HG02870 (cell line): Measurements from ENCODE around the gene SECISBP2.

Source experiments
- ATAC-seq: cut with Tn5 transposase; IDR thresholded peaks from one replicate; pipeline ENCODE4 v1.9.1; 2021; ENCODE audit warnings: mild to moderate bottlenecking, moderate library complexity; ENCODE audit not compliant: unreplicated experiment

The SECISBP2 gene

GRCh38 chr9:89398621-89399020 is 80.3 kb downstream of the SECISBP2 start:
- ATAC-seq = no peak

GRCh38 chr9:89400403-89401116 is 82.3 kb downstream of the SECISBP2 start:
- peak; percentile 72 for ATAC-seq

DNA sequence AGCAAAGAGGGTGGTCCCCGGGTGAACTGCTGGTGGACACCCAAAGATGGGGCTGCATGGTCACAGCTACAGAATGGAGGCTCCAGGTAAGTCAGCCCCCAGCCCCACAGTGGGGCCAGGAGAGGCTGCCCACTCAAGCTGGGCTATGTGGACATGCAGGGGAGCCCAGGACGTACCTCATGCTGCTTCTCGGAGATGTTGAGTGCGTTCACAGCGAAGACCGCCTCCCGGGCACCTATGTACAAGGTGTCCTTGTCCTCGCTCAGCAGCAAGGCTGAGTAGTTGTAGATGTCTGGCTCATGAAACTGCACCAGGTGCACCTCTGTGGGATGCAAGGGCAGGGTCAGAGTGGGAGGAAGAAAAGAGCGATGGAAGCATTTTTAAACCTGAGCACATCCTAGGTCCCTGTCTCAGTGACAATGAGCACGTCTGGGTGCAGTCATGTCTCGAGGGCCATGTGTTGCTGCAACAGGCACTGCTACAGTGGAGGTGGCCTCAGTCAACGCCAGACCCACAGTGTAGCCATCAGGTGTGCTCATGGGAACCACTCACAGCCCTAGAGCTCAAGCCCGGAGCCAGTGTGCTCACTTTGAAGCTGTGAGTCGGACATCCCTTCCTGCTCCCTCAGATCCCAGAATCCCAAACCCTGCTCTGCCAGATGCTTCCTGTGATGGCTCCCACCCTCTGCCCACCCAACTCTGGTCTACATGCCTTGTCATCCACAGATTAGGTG is 84.6 kb downstream of the SECISBP2 start:
- ATAC-seq = no peak

DNA sequence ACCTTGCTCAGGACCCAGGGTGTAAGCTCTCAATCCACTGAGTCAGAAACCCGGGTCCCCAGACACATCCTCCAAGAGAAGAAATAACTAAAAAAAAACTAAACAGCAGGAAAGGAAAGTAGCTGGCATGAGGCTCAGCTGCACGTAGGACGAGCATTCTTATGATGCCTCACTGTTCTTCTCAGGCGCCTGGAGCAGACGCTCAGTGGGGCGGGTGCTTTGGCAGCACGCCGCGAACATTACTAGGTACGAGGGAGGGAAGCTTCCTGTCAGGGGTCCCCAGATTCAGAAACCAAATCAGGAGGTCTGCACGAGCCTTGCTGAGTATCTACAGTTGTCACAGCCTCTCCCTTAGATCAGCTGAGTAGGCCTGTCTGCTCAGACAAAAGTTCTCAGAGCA is 85.8 kb downstream of the SECISBP2 start:
- no peak for ATAC-seq

DNA sequence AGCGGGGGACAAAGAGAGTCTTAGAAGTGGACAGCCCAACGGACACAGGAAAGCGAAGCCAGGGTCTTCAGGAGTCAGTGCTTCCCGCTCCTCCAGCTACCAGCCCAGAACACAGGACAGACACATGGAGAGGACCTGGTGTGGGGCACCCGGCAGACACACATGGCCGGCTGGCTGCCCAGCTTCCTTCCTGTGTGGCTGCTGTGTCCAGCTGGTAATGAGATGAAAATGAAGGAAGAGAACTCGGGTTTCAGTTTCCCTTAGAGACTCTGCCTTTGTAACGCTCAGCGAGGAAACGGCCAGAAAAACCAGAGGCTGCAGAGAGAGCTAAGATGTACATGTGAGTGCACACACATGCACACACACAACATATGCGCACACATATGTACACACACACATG is 87.5 kb downstream of the SECISBP2 start:
- peak; percentile 55 for ATAC-seq

DNA sequence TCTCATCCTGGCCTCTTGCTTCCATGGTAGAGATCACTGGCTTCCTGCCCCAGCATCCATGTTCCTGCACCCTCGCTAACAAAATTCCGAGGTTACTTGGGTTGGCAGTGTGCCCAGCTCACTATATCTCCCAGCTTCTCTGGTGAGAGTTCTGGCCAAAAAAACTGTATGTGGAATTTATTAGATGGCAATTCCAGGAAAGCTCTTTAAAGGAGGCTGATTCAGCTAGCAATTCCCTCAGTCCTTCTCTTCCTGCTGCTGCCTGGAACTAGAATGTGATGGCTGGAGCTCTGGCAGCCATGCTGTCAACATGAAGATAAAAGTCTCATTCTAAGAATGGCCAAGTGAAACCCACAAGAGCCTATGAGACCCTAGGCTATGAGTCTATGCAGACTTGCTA is 88.8 kb downstream of the SECISBP2 start:
- no peak for ATAC-seq

DNA sequence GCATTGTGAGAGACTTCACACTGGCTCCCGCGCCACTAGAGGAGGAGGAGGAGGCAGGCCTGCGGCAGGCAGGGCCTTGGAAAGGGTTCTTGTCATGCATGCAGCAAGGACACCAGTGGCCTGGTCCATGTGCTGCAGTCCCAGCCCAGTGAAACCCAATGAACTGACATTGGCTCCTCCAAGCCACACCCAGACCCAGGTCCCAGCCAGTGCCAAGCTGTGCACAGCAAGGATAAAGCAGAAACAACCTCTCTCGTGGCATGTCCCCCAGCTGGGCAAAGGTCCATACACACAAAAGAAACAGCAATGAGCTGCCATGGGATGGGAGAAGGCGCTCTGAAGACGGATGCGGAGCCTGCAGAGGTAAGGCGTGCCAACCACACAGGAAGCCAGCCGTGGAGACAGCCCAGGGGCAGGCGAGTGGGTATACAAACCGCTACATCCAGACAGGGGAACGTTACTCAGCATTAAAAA is 90.4 kb downstream of the SECISBP2 start:
- no peak for ATAC-seq
